Neural cell (in vitro differentiated cells): ENCODE measurements around the gene OPRM1. TPM values are rescaled to one million over a fixed set of nuclear protein-coding genes. Genes with fewer than 3 reads are reported as not detected.

Source experiments
- H2AFZ ChIP-seq: fragments of 200-600, 300-800 bp; sonication (generic), shearing (Covaris generic); 2 replicates; pipeline ENCODE4 v1.6.0; 2014; ENCODE audit warnings: low read depth, mild to moderate bottlenecking, antibody characterized with exemption, low read length, moderate library complexity
- H3F3A ChIP-seq: fragments of 200-600 bp; shearing (Covaris generic); 2 replicates; pipeline ENCODE4 v1.6.1; 2016; ENCODE audit warnings: mild to moderate bottlenecking, moderate library complexity, mixed read lengths, antibody characterized with exemption, low read length; ENCODE audit not compliant: insufficient read depth, poor library complexity, severe bottlenecking
- H3K27ac ChIP-seq: fragments of 200-600, 300-800 bp; sonication (generic), shearing (Covaris generic); 2 replicates; pipeline ENCODE4 v1.5.1; 2014; ENCODE audit warnings: mild to moderate bottlenecking, low read length, moderate library complexity
- H3K27me3 ChIP-seq: fragments of 300-800, 200-600 bp; sonication (generic), shearing (Covaris generic); 2 replicates; pipeline ENCODE4 v1.6.0; 2014; ENCODE audit warnings: mild to moderate bottlenecking, low read depth, low read length, moderate library complexity; ENCODE audit not compliant: insufficient read depth
- H3K36me3 ChIP-seq: fragments of 300-800, 200-600 bp; sonication (generic), shearing (Covaris generic); 2 replicates; pipeline ENCODE4 v1.5.1; 2014; ENCODE audit warnings: mild to moderate bottlenecking, antibody characterized with exemption, low read length, moderate library complexity; ENCODE audit not compliant: insufficient read depth
- H3K4me2 ChIP-seq: fragments of 300-800, 200-600 bp; sonication (generic), shearing (Covaris generic); 2 replicates; pipeline ENCODE4 v1.6.0; 2014; ENCODE audit warnings: mild to moderate bottlenecking, low read length
- H3K4me3 ChIP-seq: fragments of 300-800, 200-600 bp; sonication (generic), shearing (Covaris generic); 2 replicates; pipeline ENCODE4 v1.5.1; 2014; ENCODE audit warnings: mild to moderate bottlenecking, low read length, moderate library complexity
- H3K79me2 ChIP-seq: fragments of 200-600 bp; shearing (Covaris generic); replicated peaks from 2 replicates; pipeline ENCODE4 v1.6.0; 2014; ENCODE audit warnings: mild to moderate bottlenecking, low read length, moderate library complexity; ENCODE audit not compliant: insufficient read depth
- H3K9ac ChIP-seq: fragments of 300-800, 200-600 bp; sonication (generic), shearing (Covaris generic); 2 replicates; pipeline ENCODE4 v1.6.1; 2016; ENCODE audit warnings: mild to moderate bottlenecking, low read length, mixed read lengths
- H3K9me2 ChIP-seq: fragments of 200-600 bp; shearing (Covaris generic); 2 replicates; pipeline ENCODE4 v1.6.1; 2016; ENCODE audit warnings: mild to moderate bottlenecking, low read length, mixed read lengths; ENCODE audit not compliant: insufficient read depth
- H3K9me3 ChIP-seq: fragments of 200-600, 300-800 bp; sonication (generic), shearing (Covaris generic); 2 replicates; pipeline ENCODE4 v1.6.1; 2016; ENCODE audit warnings: mild to moderate bottlenecking, mixed run types, low read length, moderate library complexity, mixed read lengths
- H4K20me1 ChIP-seq: fragments of 200-600 bp; shearing (Covaris generic); 2 replicates; pipeline ENCODE4 v1.6.1; 2016; ENCODE audit warnings: mild to moderate bottlenecking, mixed run types; ENCODE audit not compliant: insufficient read depth
- CTCF ChIP-seq: fragments of 450-650 bp; IDR thresholded peaks from 2 replicates; pipeline ENCODE4 v1.5.1; 2014; ENCODE audit warnings: antibody characterized with exemption, mild to moderate bottlenecking, moderate library complexity; ENCODE audit not compliant: poor library complexity, severe bottlenecking
- EP300 ChIP-seq: fragments of 450-650 bp; conservative IDR thresholded peaks from 2 replicates; pipeline ENCODE4 v1.6.1; 2014; ENCODE audit warnings: antibody characterized with exemption, mild to moderate bottlenecking, moderate library complexity; ENCODE audit not compliant: poor library complexity, severe bottlenecking
- EZH2 ChIP-seq: fragments of 200-600, 300-800 bp; shearing (Covaris generic), sonication (generic); IDR thresholded peaks from 2 replicates; pipeline ENCODE4 v1.6.1; 2014; ENCODE audit warnings: antibody characterized with exemption, low read length, borderline replicate concordance, mild to moderate bottlenecking; ENCODE audit not compliant: insufficient read depth, poor library complexity, severe bottlenecking
- MXI1 ChIP-seq: fragments of 450-650 bp; conservative IDR thresholded peaks from 2 replicates; pipeline ENCODE4 v1.6.1; 2014; ENCODE audit warnings: antibody characterized with exemption, mild to moderate bottlenecking; ENCODE audit not compliant: poor library complexity, severe bottlenecking
- POLR2AphosphoS5 ChIP-seq: IDR thresholded peaks from 2 replicates; pipeline ENCODE4 v1.6.1; 2012
- RAD21 ChIP-seq: fragments of 450-650 bp; conservative IDR thresholded peaks from 2 replicates; pipeline ENCODE4 v1.6.1; 2014; ENCODE audit warnings: antibody characterized with exemption, mild to moderate bottlenecking, moderate library complexity
- SMC3 ChIP-seq: fragments of 450-650 bp; conservative IDR thresholded peaks from 2 replicates; pipeline ENCODE4 v1.6.1; 2014; ENCODE audit warnings: antibody characterized with exemption, mild to moderate bottlenecking, moderate library complexity; ENCODE audit not compliant: poor library complexity
- TAF1 ChIP-seq: IDR thresholded peaks from 2 replicates; pipeline ENCODE4 v1.6.1; 2012; ENCODE audit warnings: low read depth
- polyA plus RNA-seq: library from polyadenylated mRNA; depleted of rRNA; stranded (reverse); fragments of >200 nt; gene quantifications from 2 replicates; pipeline ENCODE4 v1.2.3, GENCODE V29; 2014
- TF ChIP-seq, protein P1 (sequence below): IDR thresholded peaks from 2 replicates; pipeline ENCODE4 v1.6.1; 2012; ENCODE audit warnings: borderline replicate concordance

OPRM1 gene
- polyA plus RNA-seq, 1 donor from 2014 or later = 1.5 TPM

GRCh38 chr6:154218301-154218700 is 179.3 kb downstream of the OPRM1 start:
- Histone ChIP-seq H3F3A (no peaks in the 10 kb centered on the region), H3K9me3 (no peaks in the 10 kb centered on the region), H3K79me2 (no peaks in the 10 kb centered on the region), H3K36me3 (no peaks in the 10 kb centered on the region), H4K20me1 (no peaks in the 10 kb centered on the region), H3K4me3 (no peak overlapping the region), H3K4me2 (no peak overlapping the region), H3K9ac (no peak overlapping the region), H2AFZ (no peak overlapping the region), H3K27ac (no peak overlapping the region), H3K9me2 (no peaks in the 10 kb centered on the region), H3K27me3 (no peaks in the 10 kb centered on the region)
- TF ChIP-seq EZH2 = no peak

- TF ChIP-seq EZH2 (no peak), EP300 (no peak), CTCF (no peak), SMC3 (no peak), MXI1 (no peak), RAD21 (no peak)
- TF ChIP-seq, protein P1, sequence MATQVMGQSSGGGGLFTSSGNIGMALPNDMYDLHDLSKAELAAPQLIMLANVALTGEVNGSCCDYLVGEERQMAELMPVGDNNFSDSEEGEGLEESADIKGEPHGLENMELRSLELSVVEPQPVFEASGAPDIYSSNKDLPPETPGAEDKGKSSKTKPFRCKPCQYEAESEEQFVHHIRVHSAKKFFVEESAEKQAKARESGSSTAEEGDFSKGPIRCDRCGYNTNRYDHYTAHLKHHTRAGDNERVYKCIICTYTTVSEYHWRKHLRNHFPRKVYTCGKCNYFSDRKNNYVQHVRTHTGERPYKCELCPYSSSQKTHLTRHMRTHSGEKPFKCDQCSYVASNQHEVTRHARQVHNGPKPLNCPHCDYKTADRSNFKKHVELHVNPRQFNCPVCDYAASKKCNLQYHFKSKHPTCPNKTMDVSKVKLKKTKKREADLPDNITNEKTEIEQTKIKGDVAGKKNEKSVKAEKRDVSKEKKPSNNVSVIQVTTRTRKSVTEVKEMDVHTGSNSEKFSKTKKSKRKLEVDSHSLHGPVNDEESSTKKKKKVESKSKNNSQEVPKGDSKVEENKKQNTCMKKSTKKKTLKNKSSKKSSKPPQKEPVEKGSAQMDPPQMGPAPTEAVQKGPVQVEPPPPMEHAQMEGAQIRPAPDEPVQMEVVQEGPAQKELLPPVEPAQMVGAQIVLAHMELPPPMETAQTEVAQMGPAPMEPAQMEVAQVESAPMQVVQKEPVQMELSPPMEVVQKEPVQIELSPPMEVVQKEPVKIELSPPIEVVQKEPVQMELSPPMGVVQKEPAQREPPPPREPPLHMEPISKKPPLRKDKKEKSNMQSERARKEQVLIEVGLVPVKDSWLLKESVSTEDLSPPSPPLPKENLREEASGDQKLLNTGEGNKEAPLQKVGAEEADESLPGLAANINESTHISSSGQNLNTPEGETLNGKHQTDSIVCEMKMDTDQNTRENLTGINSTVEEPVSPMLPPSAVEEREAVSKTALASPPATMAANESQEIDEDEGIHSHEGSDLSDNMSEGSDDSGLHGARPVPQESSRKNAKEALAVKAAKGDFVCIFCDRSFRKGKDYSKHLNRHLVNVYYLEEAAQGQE = no peak
Measured at GRCh38 chr6:154218787-154219186, 179.7 kb downstream of the OPRM1 start.

DNA sequence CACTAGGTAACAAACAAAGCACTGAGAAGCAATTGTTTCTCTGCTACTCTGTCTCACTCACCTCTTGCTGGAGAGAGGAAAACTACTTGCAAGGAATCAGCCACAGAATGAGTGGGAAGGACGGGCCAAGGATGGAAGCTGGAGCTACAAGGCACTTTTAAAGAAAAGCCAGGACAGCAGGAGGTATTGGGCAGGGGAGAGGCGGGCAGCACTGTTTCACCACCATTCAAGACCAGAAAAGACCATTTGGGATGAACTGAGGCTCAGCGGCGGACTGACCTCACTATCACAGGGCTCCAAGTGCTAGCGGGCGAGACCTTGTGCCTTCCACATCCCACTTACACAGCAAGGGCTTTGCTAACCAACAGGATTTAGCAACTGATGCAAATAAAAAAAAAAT is 180.2 kb downstream of the OPRM1 start:
- Histone ChIP-seq H3K27ac (no peak overlapping the region), H3K9me3 (no peaks in the 10 kb centered on the region), H3K79me2 (no peaks in the 10 kb centered on the region), H2AFZ (no peak overlapping the region), H3K9me2 (no peaks in the 10 kb centered on the region), H3F3A (no peaks in the 10 kb centered on the region), H3K4me2 (no peak overlapping the region), H3K36me3 (no peaks in the 10 kb centered on the region), H3K9ac (no peak overlapping the region), H3K27me3 (no peaks in the 10 kb centered on the region), H3K4me3 (no peak overlapping the region), H4K20me1 (no peaks in the 10 kb centered on the region)
- TF ChIP-seq, protein P1 = no peak
- TF ChIP-seq SMC3 = no peak
- TF ChIP-seq CTCF = no peak
- no peak for TF ChIP-seq MXI1
- no peak for TF ChIP-seq EZH2
- no peak for TF ChIP-seq EP300
- TF ChIP-seq RAD21 = no peak
- no peak for TF ChIP-seq POLR2AphosphoS5
- no peak for TF ChIP-seq TAF1

More at GRCh38 chr6:154218787-154219186, 179.7 kb downstream of the OPRM1 start:
- no peak overlapping the region for H2AFZ ChIP-seq
- H3K36me3 ChIP-seq = no peaks in the 10 kb centered on the region
- no peak overlapping the region for H3K4me3 ChIP-seq
- H3K27me3 ChIP-seq = no peaks in the 10 kb centered on the region
- H3F3A ChIP-seq = no peaks in the 10 kb centered on the region
- H3K9me3 ChIP-seq = no peaks in the 10 kb centered on the region
- H3K9me2 ChIP-seq = no peaks in the 10 kb centered on the region
- no peak overlapping the region for H3K9ac ChIP-seq
- no peak overlapping the region for H3K27ac ChIP-seq
- H4K20me1 ChIP-seq = no peaks in the 10 kb centered on the region
- no peak overlapping the region for H3K4me2 ChIP-seq
- no peaks in the 10 kb centered on the region for H3K79me2 ChIP-seq
